Adrenal gland (tissue), 12 donors: Measurements from ENCODE around the gene LIPA. TPM values are rescaled to one million over a fixed set of nuclear protein-coding genes. Genes with fewer than 3 reads are reported as not detected.

Experiments used
- DNase-seq, 7 donors: peaks; one replicate each; pipeline ENCODE4 v3.0.0-alpha.2; 2019 to 2020
- H3K27ac ChIP-seq, 5 donors: fragments of 200-600 bp; sonication (generic) in 4 of 5; 1 replicate in 3 of 5; 2 replicates in 2 of 5; pipeline versions ENCODE4 v1.5.1 to v1.8.0; 2016 to 2020; ENCODE audit warnings: mild to moderate bottlenecking in 1 of 5
- H3K27me3 ChIP-seq: fragments of 200-600 bp; 2 replicates; pipeline ENCODE4 v1.8.0; 2021
- H3K36me3 ChIP-seq, 2 donors: fragments of 200-600 bp; replicated peaks in 1 of 2; 1 replicate in 1 of 2; 2 replicates in 1 of 2; pipeline versions ENCODE4 v1.5.1 to v1.8.0; 2018 to 2022
- H3K4me1 ChIP-seq, 2 donors: fragments of 200-600 bp; replicated peaks in 1 of 2; 1 replicate in 1 of 2; 2 replicates in 1 of 2; pipeline versions ENCODE4 v1.5.1 to v1.8.0; 2018 to 2021
- H3K4me3 ChIP-seq, 4 donors: fragments of 200-600 bp; sonication (generic) in 3 of 4; one replicate each; pipeline ENCODE4 v1.5.1; 2016 to 2018
- H3K9me3 ChIP-seq, 3 donors: fragments of 200-600 bp; sonication (generic) in 1 of 3; replicated peaks in 1 of 3; 1 replicate in 2 of 3; 2 replicates in 1 of 3; pipeline versions ENCODE4 v1.5.1 to v1.8.0; 2016 to 2021
- POLR2A ChIP-seq, 2 donors: fragments of 450-650 bp; IDR thresholded peaks; one replicate each; pipeline ENCODE4 v1.6.1; 2017; ENCODE audit warnings: antibody characterized with exemption in 2 of 2, mild to moderate bottlenecking in 2 of 2, moderate library complexity in 1 of 2
- WGBS, 4 donors: extraction: QIAGEN DNeasy Blood & Tissue Kit in 2 of 4; methylation state at CpG; one replicate each; pipeline versions ENCODE4 v1.1.5 to v1.1.7; 2013 to 2017; 5-methylcytosine and 5-hydroxymethylcytosine counted together
- intact Hi-C, 2 donors: fragments of 100-400 bp; cut with DNase I; formaldehyde crosslinking; loops; one replicate each; pipeline versions ENCODE4 v1.14.1 to v1.15.0; 2022 to 2023
- polyA plus RNA-seq, 3 donors: library from polyadenylated mRNA; stranded (reverse); fragments of 200-250 nt in 2 of 3; fragments of 350-450 nt in 1 of 3; fragmentation: Illumina TruSeq in 1 of 3; extraction: RNeasy Lipid Tissue Mini Kit (QIAGEN cat#74804) in 1 of 3; gene quantifications; one replicate each; pipeline ENCODE4 v1.2.3, GENCODE V29; 2013 to 2014
- total RNA-seq, 9 donors: library from RNA; depleted of rRNA in 4 of 9; stranded (reverse); fragments of >200 nt in 4 of 9; fragments of 120-200 nt in 1 of 9; fragmentation: NEBNext Ultra II Directional in 1 of 9; extraction: Animal tissue kit (Norgen Biotek cat#: 25700) in 1 of 9; gene quantifications; one replicate each; pipeline versions ENCODE4 v1.1.0 to v1.2.4, GENCODE V29; 2013 to 2023
- TF ChIP-seq, protein P1 (sequence below), 6 experiments: fragments of 450-650 bp in 4 of 6; fragments of 200-600 bp in 2 of 6; sonication (generic) in 1 of 6; IDR thresholded peaks; 1 replicate in 5 of 6; 2 replicates in 1 of 6; pipeline versions ENCODE4 v1.5.1 to v1.8.0; 2016 to 2021; ENCODE audit warnings: antibody characterized with exemption in 6 of 6, mild to moderate bottlenecking in 2 of 6, moderate library complexity in 1 of 6
- donor health status: healthy with polysubstance abuse.
- donor health status: Bipolar disorder and iron deficiency.
- donor health status: DM: yes; HTN: yes; CAD: no.
- donor health status: DM: no; HTN: no; CAD: no.
- donor health status: DM: no; HTN: no; CAD: no.
- donor health status: DM: yes; HTN: yes; CAD: no.

The LIPA gene
- total and polyA plus RNA-seq, 12 donors: 15.9 to 202 (median 109) TPM

DNA sequence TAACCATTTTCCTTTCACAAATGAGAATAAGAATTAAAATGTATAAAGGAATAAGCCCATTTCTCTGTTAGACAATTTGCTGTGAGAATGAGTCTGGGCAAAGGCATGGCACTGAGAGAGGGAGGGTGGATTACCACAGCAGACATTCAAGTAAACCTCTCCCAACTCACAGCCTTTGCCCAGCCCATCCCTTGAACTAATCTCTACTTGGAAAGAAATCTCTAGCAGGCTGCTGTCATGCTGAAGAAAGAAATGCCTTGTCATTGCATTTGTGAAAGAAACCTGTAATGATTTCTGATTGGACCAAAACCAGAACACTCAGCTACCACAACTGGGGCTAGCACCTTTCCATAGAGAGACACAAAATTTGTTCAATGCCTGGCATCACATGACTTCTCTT lies 83.7 kb downstream of the LIPA start:
- no peak for TF ChIP-seq POLR2A (IDR thresholded peaks at IDR 0.05)
- DNase-seq: no peak
- no peak overlapping the region for H3K4me3 ChIP-seq
- no peak overlapping the region for H3K27ac ChIP-seq
- H3K9me3 ChIP-seq: no peaks in the 10 kb centered on the region
- intact Hi-C loops: no loop called here
- no peaks in the 10 kb centered on the region for H3K36me3 ChIP-seq
- H3K4me1 ChIP-seq: no peaks in the 10 kb centered on the region
- peaks cover 7% of the 10 kb centered on the region for H3K27me3 ChIP-seq

DNA sequence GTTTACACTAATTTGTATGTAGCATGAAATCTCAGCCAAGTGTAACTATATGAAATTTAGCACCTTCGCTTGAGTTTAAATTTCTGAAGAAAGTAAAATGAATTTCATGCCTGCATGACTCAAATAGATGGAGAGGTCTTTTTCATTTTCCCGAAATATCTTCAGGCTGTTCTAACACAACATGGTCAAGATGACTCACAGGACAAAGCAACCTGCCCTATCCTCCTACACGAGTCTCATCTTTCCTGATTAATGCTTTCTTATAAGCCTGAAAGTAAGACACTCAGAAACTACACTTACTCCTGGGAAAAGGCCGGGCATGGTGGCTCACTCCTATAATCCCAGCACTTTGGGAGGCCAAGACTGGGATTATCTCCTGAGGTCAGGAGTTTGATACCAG lies 85.7 kb downstream of the LIPA start:
- H3K36me3 ChIP-seq: no peaks in the 10 kb centered on the region
- TF ChIP-seq POLR2A (IDR thresholded peaks at IDR 0.05): no peak
- TF ChIP-seq, protein P1, sequence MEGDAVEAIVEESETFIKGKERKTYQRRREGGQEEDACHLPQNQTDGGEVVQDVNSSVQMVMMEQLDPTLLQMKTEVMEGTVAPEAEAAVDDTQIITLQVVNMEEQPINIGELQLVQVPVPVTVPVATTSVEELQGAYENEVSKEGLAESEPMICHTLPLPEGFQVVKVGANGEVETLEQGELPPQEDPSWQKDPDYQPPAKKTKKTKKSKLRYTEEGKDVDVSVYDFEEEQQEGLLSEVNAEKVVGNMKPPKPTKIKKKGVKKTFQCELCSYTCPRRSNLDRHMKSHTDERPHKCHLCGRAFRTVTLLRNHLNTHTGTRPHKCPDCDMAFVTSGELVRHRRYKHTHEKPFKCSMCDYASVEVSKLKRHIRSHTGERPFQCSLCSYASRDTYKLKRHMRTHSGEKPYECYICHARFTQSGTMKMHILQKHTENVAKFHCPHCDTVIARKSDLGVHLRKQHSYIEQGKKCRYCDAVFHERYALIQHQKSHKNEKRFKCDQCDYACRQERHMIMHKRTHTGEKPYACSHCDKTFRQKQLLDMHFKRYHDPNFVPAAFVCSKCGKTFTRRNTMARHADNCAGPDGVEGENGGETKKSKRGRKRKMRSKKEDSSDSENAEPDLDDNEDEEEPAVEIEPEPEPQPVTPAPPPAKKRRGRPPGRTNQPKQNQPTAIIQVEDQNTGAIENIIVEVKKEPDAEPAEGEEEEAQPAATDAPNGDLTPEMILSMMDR (IDR thresholded peaks at IDR 0.05): no peak
- H3K27ac ChIP-seq: no peak overlapping the region
- no peak for DNase-seq
- H3K4me3 ChIP-seq: no peak overlapping the region
- peaks cover 7% of the 10 kb centered on the region for H3K27me3 ChIP-seq
- H3K4me1 ChIP-seq: no peaks in the 10 kb centered on the region
- intact Hi-C loops: no loop called here
- H3K9me3 ChIP-seq: no peaks in the 10 kb centered on the region
- WGBS, 4 donors: 83 to 90% (median 84%) methylated on average over 4 of the region's 4 CpGs

DNA sequence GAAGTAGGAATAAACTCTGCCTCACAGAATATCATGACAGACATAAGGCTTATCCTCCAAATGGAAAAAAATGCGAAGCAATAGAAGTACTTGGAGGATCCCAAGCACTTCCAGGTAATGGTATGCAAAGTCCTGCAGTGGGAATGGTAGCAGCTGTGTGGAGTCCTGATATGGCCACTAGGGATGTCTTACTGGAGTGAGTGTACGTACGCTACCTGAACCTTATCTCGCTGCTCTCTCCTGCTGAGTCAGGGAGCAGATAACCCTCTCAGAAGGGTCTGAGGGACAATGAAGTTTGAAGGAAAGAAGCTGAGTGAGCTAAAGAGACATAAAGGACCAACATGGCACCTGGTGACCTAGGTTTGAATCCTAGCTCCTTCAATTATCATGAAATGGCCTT lies 86.7 kb downstream of the LIPA start:
- intact Hi-C loops: no loop called here
- TF ChIP-seq POLR2A (IDR thresholded peaks at IDR 0.05): no peak
- TF ChIP-seq, protein P1 (IDR thresholded peaks at IDR 0.05): no peak
- no peaks in the 10 kb centered on the region for H3K4me1 ChIP-seq
- no peak for DNase-seq
- H3K9me3 ChIP-seq: no peaks in the 10 kb centered on the region
- no peaks in the 10 kb centered on the region for H3K36me3 ChIP-seq
- no peak overlapping the region for H3K4me3 ChIP-seq
- peaks cover 7% of the 10 kb centered on the region for H3K27me3 ChIP-seq
- H3K27ac ChIP-seq: no peak overlapping the region
- 78 to 93% (median 85%) methylated on average over 4 of the region's 4 CpGs for WGBS, 4 donors

DNA sequence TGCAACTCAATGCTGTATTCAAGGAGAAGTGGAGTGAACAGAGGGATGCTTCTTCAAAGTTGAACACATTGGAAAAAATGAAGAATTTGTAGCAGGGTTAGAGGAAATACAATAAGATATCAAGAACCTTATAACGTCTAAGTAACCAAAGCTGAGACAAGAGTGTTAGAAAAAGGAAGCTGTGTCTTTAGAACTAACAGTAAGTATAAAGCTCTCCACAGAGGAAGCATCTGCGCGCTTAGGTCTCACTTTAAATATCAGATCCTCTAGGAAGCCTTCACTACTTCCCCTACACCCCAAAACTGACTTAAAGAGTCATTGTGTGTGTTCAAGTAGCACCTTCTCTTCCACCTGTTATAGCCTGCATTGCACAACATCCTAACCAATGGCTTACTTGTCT lies 87.5 kb downstream of the LIPA start:
- Histone ChIP-seq H3K27me3 (peaks cover 7% of the 10 kb centered on the region), H3K36me3 (no peaks in the 10 kb centered on the region), H3K4me3 (no peak overlapping the region), H3K4me1 (no peaks in the 10 kb centered on the region), H3K27ac (peak overlapping the region in 2 of 5 donors; percentile 19 to 77), H3K9me3 (no peaks in the 10 kb centered on the region)
- 68 to 81% (median 70%) methylated on average over 3 of the region's 3 CpGs for WGBS, 4 donors
- no peak for TF ChIP-seq POLR2A (IDR thresholded peaks at IDR 0.05)
- TF ChIP-seq, protein P1 (IDR thresholded peaks at IDR 0.05): no peak
- intact Hi-C loops: no loop called here
- peak in 1 of 7 donors; percentile 9 for DNase-seq

Other genes with a start within 250 kb of the LIPA start
- 10 to 100 TPM in 4 of 9 donors, 1 to 10 TPM in 4, not detected in 1; 1.8 to 16.3 (median 8.8) TPM for gene CH25H, start 44.5 kb downstream of the LIPA start, total RNA-seq
- 1 to 10 TPM in 1 of 3 donors, under 1 TPM in 2; 0.80 to 2.9 (median 0.81) TPM for gene CH25H, start 44.5 kb downstream of the LIPA start, polyA plus RNA-seq
- gene IFIT2, start 50.3 kb upstream of the LIPA start, total RNA-seq: 10 to 100 TPM in 6 of 9 donors, 1 to 10 TPM in 3; 5.5 to 18.6 (median 12.5) TPM
- gene IFIT2, start 50.3 kb upstream of the LIPA start, polyA plus RNA-seq: 10 to 100 TPM in 1 of 3 donors, 1 to 10 TPM in 2; 4.0 to 30.0 (median 6.0) TPM
- 10 to 100 TPM; 16.0 to 34.5 (median 27.0) TPM for gene IFIT3, start 76.2 kb upstream of the LIPA start, total RNA-seq
- 10 to 100 TPM in 2 of 3 donors, 1 to 10 TPM in 1; 8.1 to 88.6 (median 14.9) TPM for gene IFIT3, start 76.2 kb upstream of the LIPA start, polyA plus RNA-seq
- gene IFIT1B, start 126.3 kb upstream of the LIPA start, total RNA-seq: 1 to 10 TPM in 1 of 9 donors, under 1 TPM in 2, not detected in 6; 0.16 to 1.7 (median 0.30) TPM
- under 1 TPM in 1 of 3 donors, not detected in 2; 0.07 TPM for gene IFIT1B, start 126.3 kb upstream of the LIPA start, polyA plus RNA-seq
- gene IFIT1, start 140.8 kb upstream of the LIPA start, total RNA-seq: 10 to 100 TPM; 20.9 to 85.7 (median 62.3) TPM
- gene IFIT1, start 140.8 kb upstream of the LIPA start, polyA plus RNA-seq: 100 to 1,000 TPM in 1 of 3 donors, 10 to 100 TPM in 2; 24.8 to 168 (median 32.8) TPM
- gene IFIT5, start 162.8 kb upstream of the LIPA start, total RNA-seq: 10 to 100 TPM in 8 of 9 donors, 1 to 10 TPM in 1; 6.7 to 38.9 (median 19.3) TPM
- gene IFIT5, start 162.8 kb upstream of the LIPA start, polyA plus RNA-seq: 10 to 100 TPM in 1 of 3 donors, 1 to 10 TPM in 2; 6.9 to 38.4 (median 8.5) TPM